OCI-LY1 (cell line): ENCODE measurements around the gene CETP.

Experiments
- EZH2 ChIP-seq: fragments of 200-600 bp; sonication (generic), shearing (Covaris generic); IDR thresholded peaks from 2 replicates; pipeline ENCODE4 v1.8.0; 2017; ENCODE audit warnings: borderline replicate concordance, mixed run types, mild to moderate bottlenecking, antibody characterized with exemption, low read length, moderate library complexity, mixed read lengths
- TF ChIP-seq, protein P1 (sequence below): fragments of 200-600 bp; sonication (generic), shearing (Covaris generic); IDR thresholded peaks from 2 replicates; pipeline ENCODE4 v1.5.1; 2017; ENCODE audit warnings: mild to moderate bottlenecking, antibody characterized with exemption, low read length, moderate library complexity, mixed read lengths

DNA sequence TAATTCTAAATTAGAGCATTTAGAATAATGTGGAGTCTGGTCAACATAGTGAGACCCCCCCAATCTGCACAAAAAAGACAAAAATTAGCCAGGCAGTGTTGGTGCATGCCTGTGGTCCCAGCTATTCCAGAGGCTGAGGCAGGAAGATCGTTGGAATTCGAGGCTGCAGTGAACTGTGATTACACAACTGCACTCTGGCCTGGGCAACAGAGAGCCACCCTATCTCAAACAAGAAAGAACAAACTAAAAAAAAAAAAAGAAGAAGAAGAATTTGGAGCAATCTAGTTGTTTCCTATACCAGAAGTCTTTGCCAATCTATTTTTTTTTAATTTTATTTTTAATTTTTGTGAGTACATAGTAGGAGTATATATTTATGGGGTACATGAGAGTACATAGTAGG lies 6.0 kb downstream of the CETP start:
- TF ChIP-seq, protein P1, sequence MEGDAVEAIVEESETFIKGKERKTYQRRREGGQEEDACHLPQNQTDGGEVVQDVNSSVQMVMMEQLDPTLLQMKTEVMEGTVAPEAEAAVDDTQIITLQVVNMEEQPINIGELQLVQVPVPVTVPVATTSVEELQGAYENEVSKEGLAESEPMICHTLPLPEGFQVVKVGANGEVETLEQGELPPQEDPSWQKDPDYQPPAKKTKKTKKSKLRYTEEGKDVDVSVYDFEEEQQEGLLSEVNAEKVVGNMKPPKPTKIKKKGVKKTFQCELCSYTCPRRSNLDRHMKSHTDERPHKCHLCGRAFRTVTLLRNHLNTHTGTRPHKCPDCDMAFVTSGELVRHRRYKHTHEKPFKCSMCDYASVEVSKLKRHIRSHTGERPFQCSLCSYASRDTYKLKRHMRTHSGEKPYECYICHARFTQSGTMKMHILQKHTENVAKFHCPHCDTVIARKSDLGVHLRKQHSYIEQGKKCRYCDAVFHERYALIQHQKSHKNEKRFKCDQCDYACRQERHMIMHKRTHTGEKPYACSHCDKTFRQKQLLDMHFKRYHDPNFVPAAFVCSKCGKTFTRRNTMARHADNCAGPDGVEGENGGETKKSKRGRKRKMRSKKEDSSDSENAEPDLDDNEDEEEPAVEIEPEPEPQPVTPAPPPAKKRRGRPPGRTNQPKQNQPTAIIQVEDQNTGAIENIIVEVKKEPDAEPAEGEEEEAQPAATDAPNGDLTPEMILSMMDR, result no peak
- TF ChIP-seq EZH2, result no peak
